GM12892 (cell line): Measurements from ENCODE around the gene TMEM214.

Experiments
- POLR2A ChIP-seq: IDR thresholded peaks from 2 replicates; pipeline ENCODE4 v1.6.1; 2011; ENCODE audit warnings: low read depth, low read length, control low read depth
- POLR2AphosphoS5 ChIP-seq: IDR thresholded peaks from 2 replicates; pipeline ENCODE4 v1.6.1; 2011; ENCODE audit warnings: low read depth, low read length, control low read depth

GRCh38 chr2:27085062-27085672 lies 52.4 kb downstream of the TMEM214 start:
- TF ChIP-seq POLR2A (no peak), POLR2AphosphoS5 (no peak)
